T-helper 1 cell treated with Interleukin-12 subunit alpha and Interleukin-12 subunit beta and Interleukin-4 antibody, amounts not matched to agents 30 ng/mL and 1 ng/mL, for 36 hours (primary cell): ENCODE data around the gene TCEAL9. TPM values are rescaled to one million over a fixed set of nuclear protein-coding genes. Genes with fewer than 3 reads are reported as not detected.
"Not testable (repeated sequence)": the region's sequence is repeated elsewhere in the genome, so short reads cannot be mapped to it uniquely, and the experiment has no call there.

Experiments
- intact Hi-C: fragments of 100-400 bp; cut with micrococcal nuclease; formaldehyde crosslinking; loops from one replicate; pipeline ENCODE4 v1.15.1; 2024
- total RNA-seq: library from RNA; stranded (reverse); gene quantifications from 2 replicates; pipeline ENCODE4 v1.2.3, GENCODE V29; 2022

Gene TCEAL9, protein sequence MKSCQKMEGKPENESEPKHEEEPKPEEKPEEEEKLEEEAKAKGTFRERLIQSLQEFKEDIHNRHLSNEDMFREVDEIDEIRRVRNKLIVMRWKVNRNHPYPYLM
- total RNA-seq: 0.54 and 0.98 TPM in 2 replicates

DNA sequence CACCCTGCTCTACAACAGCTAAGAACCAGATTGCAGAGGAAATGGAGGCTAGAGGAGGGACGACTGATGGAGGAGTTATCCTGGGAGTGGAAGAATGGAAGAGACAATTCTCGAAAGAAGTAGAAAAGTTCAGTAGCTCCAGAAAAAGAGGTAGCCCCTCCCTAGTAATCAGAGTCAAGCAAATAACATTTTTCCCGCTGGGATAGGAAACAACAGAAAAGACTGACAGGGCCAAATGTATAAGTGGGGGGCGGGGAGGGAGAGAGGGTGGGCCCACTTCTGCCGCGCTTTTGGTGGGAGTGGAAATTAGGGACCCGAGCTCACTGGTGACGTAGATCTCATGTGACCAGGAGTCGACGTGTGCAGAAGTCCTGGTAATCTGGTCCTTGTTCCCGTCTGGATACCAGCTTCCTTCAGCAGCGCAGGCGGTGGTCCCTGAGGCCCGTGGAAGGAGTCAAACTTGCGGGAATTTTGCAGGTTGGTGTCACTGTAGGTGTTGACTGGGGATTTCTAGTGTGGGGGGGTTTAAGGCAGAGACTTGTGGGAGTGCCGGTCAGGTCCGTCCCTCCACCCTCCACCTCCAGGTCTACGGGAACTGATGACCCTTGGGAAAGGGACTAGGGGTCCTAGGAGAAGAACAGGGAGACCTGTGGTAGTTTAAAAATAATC is at the start of gene TCEAL9:
Gene TCEAL9 (plus strand): TSS at position 377 of the 669 bp plus-strand sequence. CDS start 1,179 bp downstream, outside the sequence.
- intact Hi-C loops: no loop called here

DNA sequence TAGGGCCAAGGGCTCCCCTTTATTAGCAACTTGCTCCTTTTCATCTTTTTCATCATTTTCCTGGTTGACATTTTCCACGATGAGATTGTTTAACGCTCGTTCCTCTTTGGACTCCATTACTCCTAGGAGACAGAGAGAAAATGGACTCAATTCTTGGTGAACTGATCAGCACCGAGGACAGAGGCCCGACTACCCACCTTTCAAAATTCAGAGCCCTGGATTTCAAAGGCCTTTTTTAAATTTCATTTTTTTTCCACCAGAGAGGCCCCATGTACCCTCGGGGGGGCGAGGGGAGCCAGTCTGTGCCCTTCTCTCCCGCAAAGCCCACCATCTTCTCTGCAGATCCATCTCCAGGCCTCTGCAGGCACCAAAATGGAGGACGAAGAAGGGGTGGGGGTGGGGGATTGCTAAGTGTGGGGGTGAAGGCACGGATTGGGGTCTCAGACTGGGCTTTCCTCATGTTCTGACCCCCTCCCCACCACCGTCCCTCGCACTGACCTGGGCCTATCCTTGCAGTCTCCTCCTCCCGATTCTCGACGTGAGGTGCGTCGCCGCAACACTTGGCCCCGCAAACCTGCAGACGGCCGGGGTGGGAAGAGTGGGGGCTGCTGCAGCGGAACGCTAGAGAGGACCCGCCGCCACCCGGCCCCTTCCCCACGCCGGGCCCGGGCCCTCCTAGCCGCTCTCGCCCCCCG is 46.3 kb upstream of the TCEAL9 start:
- intact Hi-C loops: loop anchor here (2.0 to 5.0 kb wide), 2 partner anchors 377 to 793 kb away; partner anchors contain the start of genes MORF4L2 and TMSB15A

- intact Hi-C loops: loop anchor here (1.0 to 5.0 kb wide), 5 partner anchors 55 to 793 kb away; partner anchors contain the start of genes BEX4, MORF4L2, TCEAL8 and TMSB15A
Measured at GRCh38 chrX:103310555-103311398, 45.5 kb upstream of the TCEAL9 start, which contains the start of gene BEX2. TSS of gene BEX2 (minus strand) at chrX:103310990. CDS start at chrX:103309976, 1,014 bp downstream.

DNA sequence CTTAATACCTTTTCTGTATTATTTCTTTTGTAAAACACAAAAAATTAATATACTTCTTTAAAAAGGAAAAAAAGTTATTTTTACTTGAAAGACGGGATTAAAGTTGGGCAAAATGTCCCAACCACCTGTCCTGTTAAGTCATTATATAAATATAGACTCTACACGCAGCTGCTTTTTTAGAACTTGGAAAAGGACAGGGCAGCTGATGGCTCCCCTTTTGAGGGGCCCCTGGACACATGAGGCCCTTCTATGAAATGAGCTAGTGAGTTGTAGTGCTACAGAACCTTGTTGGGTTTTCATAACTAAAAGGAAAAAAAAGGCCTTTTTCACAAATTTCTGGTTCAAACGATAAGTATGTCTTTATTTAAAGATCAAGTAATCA is 44.9 kb upstream of the TCEAL9 start:
- intact Hi-C loops: loop anchor here (1.0 to 5.0 kb wide), 5 partner anchors 56 to 794 kb away; partner anchors contain the start of genes BEX4, MORF4L2, TCEAL8 and TMSB15A

- intact Hi-C loops: no loop called here
Measured at GRCh38 chrX:103329991-103330390, 26.3 kb upstream of the TCEAL9 start, which contains the start of gene TCEAL7. TSS of gene TCEAL7 (plus strand) at chrX:103330239. CDS start at chrX:103331404, 1,165 bp downstream.

DNA sequence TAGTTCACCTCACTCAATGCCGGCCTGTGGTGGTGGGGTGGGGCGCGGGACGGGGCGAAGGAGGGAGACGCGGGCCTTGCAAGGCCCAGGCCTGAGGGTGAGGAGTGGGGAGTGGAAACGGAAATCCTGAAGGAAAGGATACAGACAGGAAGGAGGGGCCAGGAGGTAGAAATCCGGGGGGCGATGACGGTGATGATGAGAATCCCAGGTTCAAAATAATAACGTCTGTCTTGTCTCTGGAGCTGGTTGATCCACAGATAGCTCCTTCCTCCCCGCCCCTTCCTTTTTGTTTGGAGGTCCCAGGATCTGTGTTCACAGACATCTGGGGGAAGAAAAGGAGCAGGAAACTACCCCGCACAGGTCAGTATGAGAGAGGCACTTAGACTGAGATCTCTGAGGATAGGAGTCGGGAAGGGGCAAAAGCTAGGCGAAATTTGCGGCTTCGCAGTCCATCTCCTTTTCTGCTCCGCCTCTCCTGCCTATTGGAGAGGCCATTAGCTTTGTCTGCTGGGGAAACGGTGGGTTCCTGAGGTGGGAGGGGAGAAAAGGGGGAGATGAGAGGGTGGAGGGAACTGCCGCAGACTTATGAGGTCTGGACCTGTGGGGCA is 25.5 kb upstream of the TCEAL9 start:
- intact Hi-C loops: no loop called here

- intact Hi-C loops: no loop called here
Measured at GRCh38 chrX:103338663-103339062, 17.6 kb upstream of the TCEAL9 start.

DNA sequence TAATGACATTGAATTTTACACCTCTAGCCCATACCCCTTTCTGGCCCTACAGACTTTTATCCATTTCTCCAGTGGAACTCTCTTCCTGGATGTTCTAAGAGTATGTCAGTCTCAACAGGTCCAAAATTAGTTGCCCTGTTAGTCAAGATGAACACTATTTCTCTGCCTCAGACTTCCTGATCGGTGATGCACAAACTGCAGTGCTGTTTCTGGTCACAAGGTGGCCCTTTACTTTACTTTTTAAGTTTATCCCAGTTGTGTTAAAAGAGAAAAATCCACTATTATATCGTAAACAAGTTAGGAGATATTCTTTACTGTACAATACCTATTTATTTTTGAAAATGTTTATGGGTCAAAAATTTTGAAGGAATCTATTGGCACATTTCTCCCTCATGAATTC is 13.2 kb upstream of the TCEAL9 start:
- intact Hi-C loops: loop anchor here (1.0 to 2.0 kb wide), 3 partner anchors 121 to 146 kb away; partner anchors contain the start of gene BEX4

GRCh38 chrX:103344606-103345005 is 11.7 kb upstream of the TCEAL9 start:
- intact Hi-C loops: no loop called here

DNA sequence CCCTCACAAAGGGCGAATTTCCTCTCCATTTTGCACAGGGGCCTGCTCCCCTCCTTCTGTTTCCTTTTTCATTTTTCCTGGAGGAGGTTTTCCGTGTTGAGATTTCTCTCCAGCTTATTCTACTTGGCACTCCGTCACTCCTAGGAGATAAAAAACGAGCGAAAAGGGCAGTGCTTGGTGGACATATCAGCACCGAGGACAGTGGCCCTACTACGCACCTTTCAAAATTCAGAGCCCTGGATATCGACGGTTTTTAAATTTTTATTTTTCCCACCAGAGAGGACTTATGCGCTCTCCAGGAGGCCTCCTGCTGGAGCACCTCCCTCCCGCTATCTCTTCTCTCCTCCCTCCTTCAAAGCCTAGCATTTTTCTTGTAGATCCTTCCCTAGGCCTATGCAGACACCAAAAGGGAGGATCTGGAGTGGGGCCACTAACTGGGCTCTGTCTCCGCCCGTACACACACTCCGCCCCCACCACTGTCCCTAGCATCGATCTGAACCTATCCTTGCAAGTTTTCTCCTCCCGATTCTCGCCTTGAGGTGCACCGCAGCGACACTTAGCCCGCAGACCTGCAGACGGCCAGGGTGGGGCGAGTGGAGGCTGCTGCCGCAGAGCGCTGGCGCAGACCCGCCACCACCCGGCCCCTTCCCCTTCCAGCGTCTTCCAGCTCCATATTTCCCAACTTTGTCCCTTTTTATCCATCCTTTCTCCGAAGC is 8.5 kb upstream of the TCEAL9 start:
- intact Hi-C loops: no loop called here

- intact Hi-C loops: no loop called here
Measured at GRCh38 chrX:103356858-103357257, 552 bp downstream of the TCEAL9 start.

DNA sequence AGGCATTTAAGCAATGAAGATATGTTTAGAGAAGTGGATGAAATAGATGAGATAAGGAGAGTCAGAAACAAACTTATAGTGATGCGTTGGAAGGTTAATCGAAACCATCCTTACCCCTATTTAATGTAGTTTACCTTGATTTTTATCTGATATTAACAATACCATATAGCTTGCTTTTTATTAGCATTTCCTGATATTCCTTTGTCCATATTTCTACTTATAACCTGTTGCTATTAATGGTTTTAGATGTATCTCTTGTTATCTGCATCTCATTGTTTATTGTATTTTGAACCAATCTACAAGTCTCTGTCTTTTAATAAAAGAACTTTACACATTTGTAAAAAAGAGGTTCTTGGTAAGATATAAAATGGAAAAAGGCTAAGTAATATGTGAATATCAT is 1.6 kb downstream of the TCEAL9 start:
- intact Hi-C loops: no loop called here

DNA sequence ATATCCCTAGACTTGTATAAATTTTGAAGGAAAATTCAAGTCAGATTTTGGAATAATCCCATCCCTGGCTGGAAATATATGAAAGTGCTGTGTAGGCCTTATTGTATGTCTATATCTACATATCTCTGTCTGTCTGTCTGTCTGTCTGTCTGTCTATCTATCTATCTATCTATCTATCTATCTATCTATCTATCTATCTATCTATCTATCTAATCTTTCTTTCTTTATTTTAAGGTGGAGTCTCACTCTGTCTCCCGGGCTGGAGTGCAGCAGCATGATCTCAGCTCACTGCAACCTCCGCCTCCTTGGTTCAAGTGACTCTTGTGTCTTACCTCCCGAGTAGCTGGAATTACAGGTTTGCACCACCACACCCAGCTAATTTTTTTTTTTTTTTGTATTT is 3.3 kb downstream of the TCEAL9 start:
- intact Hi-C loops: not testable (repeated sequence)

GRCh38 chrX:103360092-103360491 is 3.8 kb downstream of the TCEAL9 start:
- intact Hi-C loops: no loop called here

GRCh38 chrX:103360916-103361315 is 4.6 kb downstream of the TCEAL9 start:
- intact Hi-C loops: no loop called here

- intact Hi-C loops: no loop called here
Measured at GRCh38 chrX:103361798-103362197, 5.5 kb downstream of the TCEAL9 start.

GRCh38 chrX:103362474-103362873 is 6.2 kb downstream of the TCEAL9 start:
- intact Hi-C loops: no loop called here

- intact Hi-C loops: no loop called here
Measured at GRCh38 chrX:103363046-103363445, 6.7 kb downstream of the TCEAL9 start.

DNA sequence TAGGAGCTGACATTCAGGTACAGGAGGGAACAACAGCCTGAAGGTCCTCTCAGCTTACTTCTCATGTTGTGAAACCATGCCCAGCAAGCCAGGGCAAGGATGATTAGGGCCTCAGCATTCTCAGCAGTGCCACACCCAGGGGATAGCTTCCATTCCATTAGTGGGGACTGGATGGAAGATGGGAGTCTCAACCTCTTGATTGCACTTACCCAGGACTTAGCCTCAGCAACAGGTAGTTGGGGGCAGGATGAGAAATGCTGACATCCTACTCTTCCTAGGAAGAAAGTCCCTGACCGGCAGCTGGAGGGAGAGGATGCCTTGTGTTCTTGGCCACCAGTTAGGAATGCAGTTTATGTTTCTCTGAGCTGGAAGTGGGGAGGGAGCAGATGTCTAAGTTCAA is 11.2 kb downstream of the TCEAL9 start:
- intact Hi-C loops: no loop called here

DNA sequence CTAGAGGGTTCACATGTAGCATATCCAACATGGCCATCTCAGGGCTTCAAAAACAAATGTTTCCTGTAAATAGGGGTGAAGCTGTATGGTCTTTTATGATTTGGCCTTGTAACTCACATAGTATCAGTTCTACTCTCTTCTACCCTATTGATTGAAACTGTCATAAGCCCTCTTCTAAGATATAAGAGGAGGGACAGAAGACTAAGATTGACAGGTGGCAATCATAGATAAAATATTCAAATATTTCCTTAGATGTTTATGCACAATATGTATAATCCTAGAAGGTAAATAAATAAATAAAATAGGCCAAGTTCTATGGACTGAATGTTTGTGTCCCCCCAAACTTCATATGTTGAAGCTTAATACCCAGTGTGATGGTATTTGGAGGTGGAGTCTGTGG is 13.2 kb downstream of the TCEAL9 start:
- intact Hi-C loops: no loop called here
